Measurements from ENCODE around the gene AMOTL2.

DNA sequence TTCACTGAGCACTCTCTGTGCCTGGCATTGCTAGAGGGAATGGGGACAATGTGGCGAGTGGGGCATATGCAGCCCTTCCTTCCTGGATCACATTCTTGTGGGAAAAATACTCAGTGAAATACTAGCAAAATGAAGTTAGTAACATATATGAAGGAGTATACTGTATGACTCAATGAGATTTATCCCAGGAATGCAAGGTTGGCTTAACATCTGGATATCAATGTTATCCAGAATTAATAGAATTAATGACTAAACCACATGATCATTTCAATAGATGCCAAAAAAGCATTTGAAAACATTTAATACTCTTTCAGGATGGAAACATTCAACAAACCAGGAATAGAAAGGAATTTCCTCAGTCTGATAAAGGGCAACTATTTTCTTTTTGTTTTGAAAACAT lies 27.5 kb downstream of the AMOTL2 start:
- TF ChIP-seq, protein P1, sequence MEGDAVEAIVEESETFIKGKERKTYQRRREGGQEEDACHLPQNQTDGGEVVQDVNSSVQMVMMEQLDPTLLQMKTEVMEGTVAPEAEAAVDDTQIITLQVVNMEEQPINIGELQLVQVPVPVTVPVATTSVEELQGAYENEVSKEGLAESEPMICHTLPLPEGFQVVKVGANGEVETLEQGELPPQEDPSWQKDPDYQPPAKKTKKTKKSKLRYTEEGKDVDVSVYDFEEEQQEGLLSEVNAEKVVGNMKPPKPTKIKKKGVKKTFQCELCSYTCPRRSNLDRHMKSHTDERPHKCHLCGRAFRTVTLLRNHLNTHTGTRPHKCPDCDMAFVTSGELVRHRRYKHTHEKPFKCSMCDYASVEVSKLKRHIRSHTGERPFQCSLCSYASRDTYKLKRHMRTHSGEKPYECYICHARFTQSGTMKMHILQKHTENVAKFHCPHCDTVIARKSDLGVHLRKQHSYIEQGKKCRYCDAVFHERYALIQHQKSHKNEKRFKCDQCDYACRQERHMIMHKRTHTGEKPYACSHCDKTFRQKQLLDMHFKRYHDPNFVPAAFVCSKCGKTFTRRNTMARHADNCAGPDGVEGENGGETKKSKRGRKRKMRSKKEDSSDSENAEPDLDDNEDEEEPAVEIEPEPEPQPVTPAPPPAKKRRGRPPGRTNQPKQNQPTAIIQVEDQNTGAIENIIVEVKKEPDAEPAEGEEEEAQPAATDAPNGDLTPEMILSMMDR (conservative IDR thresholded peaks at IDR 0.05; ENCODE audit: low read depth, low read length), result no peak
- TF ChIP-seq EZH2 (IDR thresholded peaks at IDR 0.05; ENCODE audit: borderline replicate concordance, low read depth, low read length, poor library complexity, severe bottlenecking), result no peak

Data from A673 (cell line).